ENCODE measurements around the gene IRF2BP2.

Gene IRF2BP2

GRCh38 chr1:234571702-234572101 lies 38.3 kb downstream of the IRF2BP2 start:
- Histone ChIP-seq H3K4me3 (no peak overlapping the region), H3K27ac (no peak overlapping the region)
- TF ChIP-seq POLR2AphosphoS5 (IDR thresholded peaks at IDR 0.05; ENCODE audit: borderline replicate concordance, low read depth, low read length): no peak
- no peak for TF ChIP-seq EZH2 (IDR thresholded peaks at IDR 0.05)
- no peak for TF ChIP-seq FOXP2 (optimal IDR thresholded peaks at IDR 0.05; ENCODE audit: control extremely low read depth, extremely low read length, insufficient read depth)

DNA sequence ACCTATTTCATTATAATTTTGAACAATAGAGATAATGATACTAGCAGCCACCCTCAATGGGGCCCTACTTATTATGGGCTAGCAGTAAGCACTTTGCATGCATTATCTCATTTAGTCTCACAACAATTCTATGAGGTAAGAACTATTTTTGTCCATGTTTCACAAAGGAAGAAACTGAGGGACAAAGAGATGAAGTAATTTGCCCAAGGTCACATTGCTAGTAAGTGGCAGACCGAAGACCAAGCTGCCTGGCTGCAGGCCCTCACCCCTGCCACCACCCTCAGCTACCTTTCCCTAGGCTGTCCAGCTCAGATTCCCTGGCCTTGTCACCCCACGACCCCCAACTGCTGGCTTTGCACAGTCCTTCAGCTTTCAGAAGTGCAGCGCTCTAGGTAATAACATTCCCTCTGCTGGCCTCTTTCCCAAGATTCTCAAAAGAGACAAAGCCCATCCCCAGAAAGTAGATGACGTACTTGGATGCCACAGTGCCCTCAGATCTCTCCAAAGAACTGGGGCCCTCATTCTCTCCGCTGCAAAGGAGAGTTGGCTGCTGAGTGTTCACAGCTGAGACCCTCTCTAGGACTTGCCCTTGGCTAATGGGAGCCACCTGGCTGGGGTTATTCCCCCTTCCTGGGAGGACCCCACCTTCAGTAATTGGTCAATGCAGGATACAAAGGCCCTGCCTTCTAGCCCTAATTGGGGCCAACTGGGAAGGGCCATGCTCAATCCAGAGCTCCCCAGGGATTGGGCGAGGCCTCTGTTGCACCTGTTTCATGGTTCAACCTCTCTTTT lies 39.5 kb downstream of the IRF2BP2 start:
- no peak for TF ChIP-seq POLR2AphosphoS5 (IDR thresholded peaks at IDR 0.05; ENCODE audit: borderline replicate concordance, low read depth, low read length)
- TF ChIP-seq FOXP2 (optimal IDR thresholded peaks at IDR 0.05; ENCODE audit: control extremely low read depth, extremely low read length, insufficient read depth): no peak
- TF ChIP-seq EZH2 (IDR thresholded peaks at IDR 0.05): no peak
- Histone ChIP-seq H3K27ac (no peak overlapping the region), H3K9ac (ENCODE audit: insufficient read length) (no peak overlapping the region), H3K36me3 (ENCODE audit: insufficient read depth, low read length) (no peaks in the 10 kb centered on the region), H3K4me3 (no peak overlapping the region), H3K9me3 (ENCODE audit: low read depth, low read length) (no peaks in the 10 kb centered on the region)
- no peak for DNase-seq (ENCODE audit: low read depth, low spot score)

More at GRCh38 chr1:234571702-234572101, 38.3 kb downstream of the IRF2BP2 start:
- no peak for DNase-seq (ENCODE audit: low read depth, low spot score)
- Histone ChIP-seq H3K36me3 (ENCODE audit: insufficient read depth, low read length) (no peaks in the 10 kb centered on the region), H3K9ac (ENCODE audit: insufficient read length) (no peak overlapping the region), H3K9me3 (ENCODE audit: low read depth, low read length) (no peaks in the 10 kb centered on the region)

- TF ChIP-seq FOXP2 (optimal IDR thresholded peaks at IDR 0.05; ENCODE audit: control extremely low read depth, extremely low read length, insufficient read depth): no peak
- TF ChIP-seq EZH2 (IDR thresholded peaks at IDR 0.05): no peak
- no peak for TF ChIP-seq POLR2AphosphoS5 (IDR thresholded peaks at IDR 0.05; ENCODE audit: borderline replicate concordance, low read depth, low read length)
- Histone ChIP-seq H3K9ac (ENCODE audit: insufficient read length) (no peak overlapping the region), H3K9me3 (ENCODE audit: low read depth, low read length) (no peaks in the 10 kb centered on the region), H3K36me3 (ENCODE audit: insufficient read depth, low read length) (no peaks in the 10 kb centered on the region), H3K4me3 (no peak overlapping the region), H3K27ac (no peak overlapping the region)
- no peak for DNase-seq (ENCODE audit: low read depth, low spot score)
Observed at GRCh38 chr1:234568345-234568744, 41.6 kb downstream of the IRF2BP2 start.

- no peaks in the 10 kb centered on the region for H3K9me3 ChIP-seq (ENCODE audit: low read depth, low read length)
- H3K4me3 ChIP-seq: no peak overlapping the region
- no peak for TF ChIP-seq POLR2AphosphoS5 (IDR thresholded peaks at IDR 0.05; ENCODE audit: borderline replicate concordance, low read depth, low read length)
- TF ChIP-seq EZH2 (IDR thresholded peaks at IDR 0.05): no peak
- no peak for TF ChIP-seq FOXP2 (optimal IDR thresholded peaks at IDR 0.05; ENCODE audit: control extremely low read depth, extremely low read length, insufficient read depth)
- H3K36me3 ChIP-seq (ENCODE audit: insufficient read depth, low read length): no peaks in the 10 kb centered on the region
- no peak overlapping the region for H3K9ac ChIP-seq (ENCODE audit: insufficient read length)
- no peak overlapping the region for H3K27ac ChIP-seq
- no peak for DNase-seq (ENCODE audit: low read depth, low spot score)
Observed at GRCh38 chr1:234565132-234565531, 44.8 kb downstream of the IRF2BP2 start.

- TF ChIP-seq FOXP2 (optimal IDR thresholded peaks at IDR 0.05; ENCODE audit: control extremely low read depth, extremely low read length, insufficient read depth) (no peak), EZH2 (IDR thresholded peaks at IDR 0.05) (no peak), POLR2AphosphoS5 (IDR thresholded peaks at IDR 0.05; ENCODE audit: borderline replicate concordance, low read depth, low read length) (no peak)
- no peak overlapping the region for H3K4me3 ChIP-seq
- no peaks in the 10 kb centered on the region for H3K36me3 ChIP-seq (ENCODE audit: insufficient read depth, low read length)
- H3K9ac ChIP-seq (ENCODE audit: insufficient read length): no peak overlapping the region
- DNase-seq (ENCODE audit: low read depth, low spot score): no peak
- no peaks in the 10 kb centered on the region for H3K9me3 ChIP-seq (ENCODE audit: low read depth, low read length)
- no peak overlapping the region for H3K27ac ChIP-seq
Observed at GRCh38 chr1:234564035-234565029, 45.6 kb downstream of the IRF2BP2 start.

DNA sequence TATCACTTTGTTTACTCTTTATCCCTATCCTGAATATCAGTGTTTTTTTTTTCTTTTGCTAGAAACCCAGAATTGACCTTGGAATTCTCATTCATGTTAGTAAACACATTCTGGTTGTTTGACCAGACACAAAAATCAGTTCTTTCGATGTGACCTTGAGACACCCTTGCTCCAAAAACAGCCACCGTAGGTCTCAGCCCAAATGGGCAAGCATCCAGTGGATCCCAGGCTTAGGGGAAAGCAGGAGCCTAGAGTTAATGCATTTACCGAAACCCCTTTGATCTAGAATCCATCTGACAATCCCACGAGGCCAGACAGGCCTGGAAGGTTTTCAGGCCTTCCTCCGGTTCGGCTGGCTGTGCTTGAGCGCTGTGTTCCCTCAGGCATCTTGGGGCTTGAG lies 47.6 kb downstream of the IRF2BP2 start:
- DNase-seq (ENCODE audit: low read depth, low spot score): no peak
- H3K9ac ChIP-seq (ENCODE audit: insufficient read length): no peak overlapping the region
- H3K36me3 ChIP-seq (ENCODE audit: insufficient read depth, low read length): no peaks in the 10 kb centered on the region
- H3K27ac ChIP-seq: no peak overlapping the region
- no peaks in the 10 kb centered on the region for H3K9me3 ChIP-seq (ENCODE audit: low read depth, low read length)
- H3K4me3 ChIP-seq: no peak overlapping the region
- TF ChIP-seq EZH2 (IDR thresholded peaks at IDR 0.05): no peak
- no peak for TF ChIP-seq FOXP2 (optimal IDR thresholded peaks at IDR 0.05; ENCODE audit: control extremely low read depth, extremely low read length, insufficient read depth)
- no peak for TF ChIP-seq POLR2AphosphoS5 (IDR thresholded peaks at IDR 0.05; ENCODE audit: borderline replicate concordance, low read depth, low read length)

GRCh38 chr1:234561319-234561718 lies 48.7 kb downstream of the IRF2BP2 start:
- no peak for DNase-seq (ENCODE audit: low read depth, low spot score)
- no peak overlapping the region for H3K4me3 ChIP-seq
- no peaks in the 10 kb centered on the region for H3K36me3 ChIP-seq (ENCODE audit: insufficient read depth, low read length)
- H3K27ac ChIP-seq: no peak overlapping the region
- no peak for TF ChIP-seq EZH2 (IDR thresholded peaks at IDR 0.05)
- no peak overlapping the region for H3K9ac ChIP-seq (ENCODE audit: insufficient read length)
- no peaks in the 10 kb centered on the region for H3K9me3 ChIP-seq (ENCODE audit: low read depth, low read length)

DNA sequence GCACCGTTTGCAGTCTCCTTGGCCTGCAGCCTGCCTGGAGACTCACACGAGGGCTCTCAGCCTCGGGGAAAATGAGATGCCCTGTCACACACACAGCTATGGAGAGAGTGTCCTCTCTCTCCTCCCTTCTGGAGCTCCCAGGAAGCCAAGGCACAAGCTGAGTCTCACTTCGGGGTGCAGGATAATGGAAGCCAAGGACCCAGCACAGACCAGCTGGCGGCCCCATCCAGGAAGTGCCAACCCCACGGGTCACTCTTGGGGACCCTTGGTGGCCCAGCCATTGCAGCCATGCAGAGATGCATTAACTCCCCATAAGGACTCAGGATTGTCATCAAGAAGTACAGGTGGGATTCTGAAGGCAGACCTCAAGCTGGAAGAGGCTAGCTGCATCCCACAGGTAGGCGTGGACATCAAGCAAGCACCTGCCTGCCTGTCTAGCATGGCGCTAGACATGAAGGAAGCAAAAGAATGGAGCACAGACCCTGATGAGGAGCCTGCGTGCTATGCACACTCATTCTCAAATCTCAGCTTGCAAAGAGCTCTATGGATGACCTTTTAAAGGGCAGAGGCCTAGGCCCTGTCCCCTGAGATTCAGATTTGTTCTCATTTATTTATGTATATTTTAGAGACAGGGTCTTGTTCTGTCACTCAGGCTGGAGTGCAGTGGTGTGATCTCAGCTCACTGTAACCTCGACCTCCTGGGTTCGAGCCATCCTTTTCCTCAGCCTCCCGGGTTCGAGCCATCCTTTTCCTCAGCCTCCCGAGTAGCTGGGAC lies 49.9 kb downstream of the IRF2BP2 start:
- Histone ChIP-seq H3K4me3 (no peak overlapping the region), H3K9me3 (ENCODE audit: low read depth, low read length) (no peaks in the 10 kb centered on the region), H3K27ac (no peak overlapping the region), H3K9ac (ENCODE audit: insufficient read length) (no peak overlapping the region), H3K36me3 (ENCODE audit: insufficient read depth, low read length) (no peaks in the 10 kb centered on the region)
- no peak for DNase-seq (ENCODE audit: low read depth, low spot score)
- no peak for TF ChIP-seq EZH2 (IDR thresholded peaks at IDR 0.05)
- no peak for TF ChIP-seq POLR2AphosphoS5 (IDR thresholded peaks at IDR 0.05; ENCODE audit: borderline replicate concordance, low read depth, low read length)
- no peak for TF ChIP-seq FOXP2 (optimal IDR thresholded peaks at IDR 0.05; ENCODE audit: control extremely low read depth, extremely low read length, insufficient read depth)

Measured in SK-N-MC (cell line).